RWPE1 (cell line): ENCODE results near the gene HRCT1.

Experiments
- CTCF ChIA-PET: fragments of 350-600 bp; sonication (Branson Sonifier 250); formaldehyde crosslinking; extraction: SDS; loops from one replicate; lab custom pipeline; 2021; lab: Yijun Ruan, JAX
- POLR2A ChIA-PET: fragments of 400-600 bp; formaldehyde crosslinking; extraction: SDS; loops from one replicate; lab custom pipeline; 2020; ENCODE audit warnings: antibody characterized with exemption; ENCODE audit not compliant: low non-redundant PET; lab: Yijun Ruan, JAX
- DNase-seq: peaks from one replicate; pipeline ENCODE4 v3.0.0; 2012; ENCODE audit warnings: low spot score
- H3K27ac ChIP-seq: fragments of 450-650 bp; 2 replicates; pipeline ENCODE4 v1.5.1; 2017
- TF ChIP-seq, protein P1 (sequence below): fragments of 450-650 bp; conservative IDR thresholded peaks from 2 replicates; pipeline ENCODE4 v1.5.1; 2017; ENCODE audit warnings: low read depth, mild to moderate bottlenecking

HRCT1 gene

DNA sequence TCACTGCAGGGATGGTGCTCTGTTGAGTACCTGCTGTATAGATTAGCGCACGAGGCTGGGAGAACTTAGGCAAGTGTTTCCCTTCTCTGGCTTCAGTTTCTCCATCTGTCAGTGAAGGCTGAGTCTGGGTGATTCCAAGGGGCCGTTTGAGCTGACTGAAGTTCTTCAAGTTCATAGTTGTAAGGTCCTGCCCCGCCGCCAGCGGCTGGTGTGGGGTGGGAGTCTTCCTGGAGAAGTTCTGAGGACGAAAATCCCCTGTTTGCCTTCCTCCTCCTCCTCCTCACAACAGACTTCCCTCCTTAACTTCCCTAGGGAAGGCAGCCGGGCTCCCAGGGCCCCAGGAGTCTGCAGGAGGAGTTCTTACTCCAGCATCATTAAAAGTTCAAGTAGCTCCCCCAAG, 1.7 kb upstream of the HRCT1 start:
- peak overlapping the region; percentile 100 for H3K27ac ChIP-seq
- ChIA-PET POLR2A (no interaction called here), CTCF (interaction anchor here (0.8 to 1.1 kb wide), 2 partner anchors 41 to 114 kb away, joined by 3 to 4 read pairs; no protein-coding TSS in a partner anchor)
- TF ChIP-seq, protein P1, sequence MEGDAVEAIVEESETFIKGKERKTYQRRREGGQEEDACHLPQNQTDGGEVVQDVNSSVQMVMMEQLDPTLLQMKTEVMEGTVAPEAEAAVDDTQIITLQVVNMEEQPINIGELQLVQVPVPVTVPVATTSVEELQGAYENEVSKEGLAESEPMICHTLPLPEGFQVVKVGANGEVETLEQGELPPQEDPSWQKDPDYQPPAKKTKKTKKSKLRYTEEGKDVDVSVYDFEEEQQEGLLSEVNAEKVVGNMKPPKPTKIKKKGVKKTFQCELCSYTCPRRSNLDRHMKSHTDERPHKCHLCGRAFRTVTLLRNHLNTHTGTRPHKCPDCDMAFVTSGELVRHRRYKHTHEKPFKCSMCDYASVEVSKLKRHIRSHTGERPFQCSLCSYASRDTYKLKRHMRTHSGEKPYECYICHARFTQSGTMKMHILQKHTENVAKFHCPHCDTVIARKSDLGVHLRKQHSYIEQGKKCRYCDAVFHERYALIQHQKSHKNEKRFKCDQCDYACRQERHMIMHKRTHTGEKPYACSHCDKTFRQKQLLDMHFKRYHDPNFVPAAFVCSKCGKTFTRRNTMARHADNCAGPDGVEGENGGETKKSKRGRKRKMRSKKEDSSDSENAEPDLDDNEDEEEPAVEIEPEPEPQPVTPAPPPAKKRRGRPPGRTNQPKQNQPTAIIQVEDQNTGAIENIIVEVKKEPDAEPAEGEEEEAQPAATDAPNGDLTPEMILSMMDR, result no peak
- DNase-seq, result no peak

DNA sequence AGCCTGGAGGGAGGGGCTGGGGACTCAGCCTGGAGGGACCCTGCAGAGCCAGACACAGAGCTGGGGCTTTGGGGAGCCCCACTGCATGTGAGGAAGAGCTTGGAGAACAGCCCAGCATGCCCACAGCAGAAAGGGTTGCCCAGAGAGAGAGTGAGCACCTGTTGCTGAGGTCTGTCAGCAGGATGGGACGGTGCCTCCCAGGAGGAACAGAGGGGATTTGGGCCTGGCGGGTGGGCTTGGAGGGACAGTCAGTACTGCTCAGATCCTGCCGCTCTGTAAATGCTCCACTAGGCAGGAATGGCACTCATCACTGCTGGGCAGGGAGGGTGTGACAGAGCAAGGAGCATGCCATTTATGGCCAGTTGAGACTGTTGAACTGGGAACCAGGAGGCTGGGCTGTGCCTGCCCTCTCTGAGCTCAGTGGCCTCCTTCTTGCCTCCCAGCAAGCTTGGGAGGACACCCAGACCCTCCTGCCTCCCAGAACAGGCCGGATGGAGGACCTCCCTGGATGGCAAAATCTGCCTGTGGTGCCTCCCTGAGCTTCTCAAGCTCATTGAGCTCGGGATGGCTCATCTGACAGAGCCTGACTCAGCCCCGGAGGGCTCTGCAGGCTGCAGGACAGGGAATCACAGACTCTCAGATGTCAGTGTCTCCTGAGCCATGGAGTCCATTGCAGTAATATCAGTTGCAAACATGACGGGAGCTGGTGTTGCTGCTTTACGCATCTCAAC, 786 bp upstream of the HRCT1 start:
- DNase-seq, result peak; percentile 36
- ChIA-PET POLR2A (no interaction called here), CTCF (interaction anchor here (0.7 to 2.2 kb wide), 4 partner anchors 40 to 119 kb away, joined by 3 to 12 read pairs (median 4); no protein-coding TSS in a partner anchor)
- TF ChIP-seq, protein P1, result no peak
- peak overlapping the region; percentile 100 for H3K27ac ChIP-seq

DNA sequence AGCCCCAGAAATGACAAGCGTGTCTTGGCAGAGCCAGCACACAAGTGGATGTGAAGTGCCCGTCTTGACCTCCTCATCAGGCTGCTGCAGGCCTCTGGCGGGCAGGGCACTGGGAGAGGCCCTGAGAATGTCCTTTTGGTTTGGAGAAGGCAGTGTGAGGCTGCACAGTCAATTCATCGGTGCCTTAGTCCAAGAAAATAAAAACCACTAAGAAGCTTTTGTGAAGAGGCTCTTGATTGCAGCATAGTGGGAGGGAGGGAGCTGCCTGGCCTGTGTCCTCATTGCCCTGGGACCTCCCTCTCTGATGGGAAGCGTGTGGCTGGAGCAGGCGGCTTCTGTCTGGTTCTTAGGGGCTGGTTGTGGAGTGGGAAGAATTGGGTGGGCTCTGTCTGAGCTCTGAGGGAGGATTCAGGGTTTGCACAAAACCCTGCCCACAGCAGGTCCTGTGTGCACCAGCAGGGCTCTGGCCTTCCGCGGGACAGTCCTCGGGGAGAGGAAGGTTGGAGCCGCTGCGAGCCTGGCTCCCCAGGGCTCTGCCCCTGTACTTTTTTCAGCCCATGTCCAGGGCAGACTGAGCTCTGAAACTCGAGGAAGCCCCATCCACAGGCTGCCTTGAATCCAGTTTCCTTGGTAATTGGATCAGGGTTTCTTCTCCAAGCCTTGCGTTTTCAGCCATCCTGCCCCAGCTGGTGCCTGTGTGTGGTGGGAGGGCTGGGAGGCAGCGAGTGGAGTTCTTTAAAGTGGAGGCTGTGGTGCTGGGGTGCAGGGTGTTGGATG, 1.1 kb downstream of the HRCT1 start:
- TF ChIP-seq, protein P1, result no peak
- DNase-seq, result peak; percentile 52
- ChIA-PET POLR2A (interaction anchor here (0.8 kb wide), 1 partner anchor 243 kb away, joined by 3 read pairs; no protein-coding TSS in a partner anchor), CTCF (interaction anchor here (0.9 to 2.2 kb wide), 4 partner anchors 25 to 117 kb away, joined by 3 to 12 read pairs (median 5); no protein-coding TSS in a partner anchor)
- H3K27ac ChIP-seq, result peak overlapping the region; percentile 100

DNA sequence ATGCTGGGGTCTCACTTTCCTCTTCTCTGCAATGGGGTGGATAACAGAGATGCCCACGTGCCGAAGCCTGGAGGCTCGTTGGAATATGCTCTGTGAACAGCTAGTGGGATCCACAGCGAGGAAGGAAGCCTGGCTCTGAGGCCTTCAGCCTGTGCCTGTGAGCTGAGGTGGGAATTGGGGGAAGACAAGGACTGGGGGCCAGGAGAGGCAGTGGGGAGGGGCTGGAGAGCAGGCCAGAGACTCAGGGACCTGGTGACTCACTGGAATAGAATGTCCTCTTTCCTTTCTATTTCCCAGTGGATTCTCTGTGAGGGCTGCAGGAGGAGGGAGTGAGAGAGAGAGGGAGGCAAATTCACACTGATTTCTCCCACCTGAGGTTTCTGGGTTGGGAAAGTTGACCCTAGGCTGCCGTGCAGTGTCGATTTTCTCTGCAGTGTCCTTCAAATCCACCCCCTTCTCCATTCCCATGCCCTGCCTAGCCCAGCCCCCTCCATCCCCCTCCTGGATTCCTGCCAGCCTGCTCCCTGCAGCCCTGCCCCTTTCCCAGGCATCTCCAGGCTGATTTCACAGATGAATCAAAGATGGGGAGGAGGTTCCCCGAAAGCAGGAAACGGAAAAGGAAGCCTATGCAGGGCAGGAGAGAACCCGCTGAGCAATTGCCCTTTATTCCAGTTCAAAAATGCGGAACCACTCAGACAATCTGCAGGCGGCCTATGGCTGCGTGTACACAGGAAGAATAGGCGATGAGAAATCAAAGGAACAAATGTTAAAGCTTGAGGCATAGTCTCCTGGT, 1.9 kb downstream of the HRCT1 start:
- POLR2A ChIA-PET, result interaction anchor here (0.8 kb wide), 1 partner anchor 244 kb away, joined by 3 read pairs; no protein-coding TSS in a partner anchor
- CTCF ChIA-PET, result interaction anchor here (2.1 kb wide), 1 partner anchor 26 kb away, joined by 6 read pairs; no protein-coding TSS in a partner anchor
- peak; percentile 97 for DNase-seq
- peak overlapping the region; percentile 100 for H3K27ac ChIP-seq
- TF ChIP-seq, protein P1, result no peak

DNA sequence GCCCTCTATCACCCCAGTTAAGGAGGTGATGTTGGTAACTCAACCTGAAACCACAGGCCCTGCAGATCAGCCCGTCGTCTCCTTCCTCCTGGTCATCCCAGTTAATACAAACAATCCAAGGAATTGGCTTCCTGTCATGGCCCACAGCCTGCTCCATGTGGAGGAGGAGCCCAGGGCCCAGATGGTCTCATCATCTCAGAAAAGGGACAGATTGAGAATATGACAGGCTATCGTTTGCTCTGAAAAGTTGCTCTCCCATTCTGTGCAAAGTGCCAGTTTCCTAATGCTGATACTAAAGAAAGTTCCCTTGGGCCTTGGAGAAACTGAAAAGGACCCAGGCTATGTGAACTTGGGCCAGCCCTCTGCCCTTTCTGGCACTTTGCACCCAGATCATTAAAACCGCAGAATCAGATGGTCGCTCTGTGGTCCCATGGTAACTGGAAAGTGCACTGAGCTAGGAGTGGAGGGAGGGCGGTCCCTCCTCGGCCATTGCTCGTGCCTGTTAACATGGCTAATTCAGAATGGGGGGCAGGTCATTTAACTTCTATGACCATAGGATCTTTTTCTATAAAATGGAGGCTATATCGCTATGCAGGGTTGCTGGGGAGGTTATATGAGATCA, 2.6 kb downstream of the HRCT1 start:
- DNase-seq, result no peak
- TF ChIP-seq, protein P1, result no peak
- H3K27ac ChIP-seq, result peak overlapping the region; percentile 100
- ChIA-PET POLR2A (no interaction called here), CTCF (no interaction called here)
